IMR-90 (cell line): ENCODE results near the gene PLAAT3. TPM values are rescaled to one million over a fixed set of nuclear protein-coding genes. Genes with fewer than 3 reads are reported as not detected.

ENCODE experiments used
- ATAC-seq: fragments of 200-7000 bp; cut with Tn5 transposase; 2 replicates; pipeline ENCODE4 v1.9.1; 2020; ENCODE audit warnings: low read depth, mild to moderate bottlenecking, moderate library complexity
- BruUV-seq: library from RNA; stranded (reverse); fragments of 400-500 nt; replicated peaks from 2 replicates; lab custom pipeline; 2021; lab: Mats Ljungman, UMichigan
- CTCF ChIA-PET: fragments of 300-600 bp; formaldehyde crosslinking; extraction: SDS; loops from one replicate; lab custom pipeline; 2021; ENCODE audit warnings: antibody characterized with exemption; lab: Yijun Ruan, JAX
- POLR2A ChIA-PET: fragments of 300-600 bp; sonication (Branson Sonifier 250); formaldehyde crosslinking; loops from one replicate; lab custom pipeline; 2022; ENCODE audit warnings: antibody characterized with exemption; ENCODE audit not compliant: unreplicated experiment; lab: Charles Lee
- DNase-seq: peaks from one replicate; pipeline ENCODE4 v3.0.0; 2013
- H2AFZ ChIP-seq: replicated peaks from 2 replicates; pipeline ENCODE3; 2013; ENCODE audit warnings: low read length, mild to moderate bottlenecking; ENCODE audit not compliant: poor library complexity
- H2AK5ac ChIP-seq: 2 replicates; pipeline ENCODE4 v1.6.1; 2013; ENCODE audit warnings: low read depth, low read length, inconsistent platforms
- H2AK9ac ChIP-seq: replicated peaks from 2 replicates; pipeline ENCODE3; 2013; ENCODE audit warnings: mild to moderate bottlenecking, low read depth, low read length, moderate library complexity; ENCODE audit not compliant: poor library complexity
- H2BK120ac ChIP-seq: 2 replicates; pipeline ENCODE4 v1.6.1; 2013; ENCODE audit warnings: low read depth, low read length, inconsistent platforms
- H2BK15ac ChIP-seq: 3 replicates; pipeline ENCODE4 v1.6.1; 2013; ENCODE audit warnings: low read depth, low read length, inconsistent platforms
- H2BK20ac ChIP-seq: 2 replicates; pipeline ENCODE4 v1.6.1; 2013; ENCODE audit warnings: low read depth, mild to moderate bottlenecking, inconsistent platforms, low read length, moderate library complexity
- H2BK5ac ChIP-seq: 2 replicates; pipeline ENCODE4 v1.6.1; 2013; ENCODE audit warnings: mild to moderate bottlenecking, low read depth, low read length, inconsistent platforms; ENCODE audit not compliant: poor library complexity, severe bottlenecking
- H3K14ac ChIP-seq: replicated peaks from 2 replicates; pipeline ENCODE4 v1.6.1; 2013; ENCODE audit warnings: low read depth, low read length, inconsistent platforms
- H3K18ac ChIP-seq: 2 replicates; pipeline ENCODE4 v1.6.1; 2013; ENCODE audit warnings: low read depth, low read length, control low read depth
- H3K23ac ChIP-seq: 2 replicates; pipeline ENCODE4 v1.6.1; 2013; ENCODE audit warnings: low read depth, low read length, inconsistent platforms
- H3K27ac ChIP-seq: 2 replicates; pipeline ENCODE4 v1.5.1; 2013; ENCODE audit warnings: mild to moderate bottlenecking, control low read depth, low read length; ENCODE audit not compliant: insufficient read depth
- H3K27me3 ChIP-seq: 2 replicates; pipeline ENCODE4 v1.6.1; 2013; ENCODE audit warnings: low read length; ENCODE audit not compliant: control insufficient read depth, insufficient read depth
- H3K36me3 ChIP-seq: 2 replicates; pipeline ENCODE4 v1.6.1; 2013; ENCODE audit warnings: low read length, mixed read lengths; ENCODE audit not compliant: control insufficient read depth, insufficient read depth
- H3K4ac ChIP-seq: 2 replicates; pipeline ENCODE4 v1.6.1; 2013; ENCODE audit warnings: low read depth, low read length, inconsistent platforms
- H3K4me1 ChIP-seq: 2 replicates; pipeline ENCODE4 v1.6.1; 2013; ENCODE audit warnings: low read length, mixed read lengths; ENCODE audit not compliant: control insufficient read depth, insufficient read depth
- H3K4me2 ChIP-seq: 2 replicates; pipeline ENCODE4 v1.6.1; 2013; ENCODE audit warnings: low read depth, mild to moderate bottlenecking, control low read depth, low read length, moderate library complexity
- H3K4me3 ChIP-seq: 2 replicates; pipeline ENCODE4 v1.5.1; 2013; ENCODE audit warnings: low read depth, mild to moderate bottlenecking, control low read depth, low read length, moderate library complexity; ENCODE audit not compliant: insufficient read depth
- H3K56ac ChIP-seq: 2 replicates; pipeline ENCODE4 v1.6.1; 2013; ENCODE audit warnings: low read length, inconsistent platforms; ENCODE audit not compliant: insufficient read depth; ENCODE audit errors: extremely low read depth
- H3K79me1 ChIP-seq, 2 experiments: 2 replicates each; pipeline ENCODE4 v1.6.1; 2013; ENCODE audit warnings: low read length in 2 of 2, inconsistent platforms in 1 of 2, low read depth in 1 of 2
- H3K9ac ChIP-seq: 2 replicates; pipeline ENCODE4 v1.6.1; 2013; ENCODE audit warnings: low read depth, low read length, control low read depth
- H3K9me1 ChIP-seq: 2 replicates; pipeline ENCODE4 v1.6.1; 2013; ENCODE audit warnings: low read length, inconsistent platforms; ENCODE audit not compliant: insufficient read depth
- H3K9me3 ChIP-seq: 2 replicates; pipeline ENCODE4 v1.6.1; 2013; ENCODE audit warnings: low read length; ENCODE audit not compliant: control insufficient read depth, insufficient read depth
- H4K20me1 ChIP-seq: 2 replicates; pipeline ENCODE4 v1.6.1; 2013; ENCODE audit warnings: low read length, inconsistent platforms; ENCODE audit not compliant: insufficient read depth
- H4K5ac ChIP-seq: 2 replicates; pipeline ENCODE4 v1.6.1; 2013; ENCODE audit warnings: mild to moderate bottlenecking, low read depth, low read length, control low read depth
- H4K8ac ChIP-seq, 2 experiments: 2 replicates each; pipeline ENCODE4 v1.6.1; 2013; ENCODE audit warnings: low read depth in 2 of 2, low read length in 2 of 2, control low read depth in 1 of 2, inconsistent platforms in 1 of 2
- H4K91ac ChIP-seq: 2 replicates; pipeline ENCODE4 v1.6.1; 2013; ENCODE audit warnings: low read depth, low read length, inconsistent platforms; ENCODE audit not compliant: insufficient read depth
- BHLHE40 ChIP-seq: fragments of 150-350 bp; IDR thresholded peaks from 2 replicates; pipeline ENCODE4 v1.6.1; 2016; ENCODE audit warnings: mild to moderate bottlenecking, low read depth, low read length
- CEBPB ChIP-seq: IDR thresholded peaks from 2 replicates; pipeline ENCODE4 v1.6.1; 2012; ENCODE audit warnings: low read depth, low read length, improper control_type of control experiment
- CHD1 ChIP-seq: IDR thresholded peaks from 2 replicates; pipeline ENCODE4 v1.6.1; 2012; ENCODE audit warnings: low read depth, low read length, improper control_type of control experiment
- FOS ChIP-seq: fragments of 150-350 bp; IDR thresholded peaks from 2 replicates; pipeline ENCODE4 v1.6.1; 2016; ENCODE audit warnings: low read depth, low read length
- MAFK ChIP-seq: IDR thresholded peaks from 2 replicates; pipeline ENCODE4 v1.6.1; 2012; ENCODE audit warnings: low read depth, low read length, improper control_type of control experiment
- MAZ ChIP-seq: IDR thresholded peaks from 2 replicates; pipeline ENCODE4 v1.6.1; 2012; ENCODE audit warnings: low read depth, mild to moderate bottlenecking, low read length, improper control_type of control experiment, moderate library complexity, borderline replicate concordance
- MXI1 ChIP-seq: IDR thresholded peaks from 2 replicates; pipeline ENCODE4 v1.6.1; 2012; ENCODE audit warnings: low read depth, mild to moderate bottlenecking, low read length, moderate library complexity, borderline replicate concordance
- NFE2L2 ChIP-seq: fragments of 150-350 bp; IDR thresholded peaks from 2 replicates; pipeline ENCODE4 v1.6.1; 2016; ENCODE audit warnings: low read depth, mild to moderate bottlenecking, low read length
- POLR2A ChIP-seq: IDR thresholded peaks from 2 replicates; pipeline ENCODE4 v1.6.1; 2012; ENCODE audit warnings: mild to moderate bottlenecking, low read depth, low read length
- RAD21 ChIP-seq: IDR thresholded peaks from 2 replicates; pipeline ENCODE4 v1.6.1; 2012; ENCODE audit warnings: low read length, improper control_type of control experiment
- RCOR1 ChIP-seq: IDR thresholded peaks from 2 replicates; pipeline ENCODE4 v1.6.1; 2012; ENCODE audit warnings: mild to moderate bottlenecking, low read length, improper control_type of control experiment; ENCODE audit not compliant: insufficient replicate concordance
- RFX5 ChIP-seq: IDR thresholded peaks from 2 replicates; pipeline ENCODE4 v1.8.0; 2012; ENCODE audit warnings: low read depth, mild to moderate bottlenecking, low read length, moderate library complexity
- SMC3 ChIP-seq: fragments of 150-350 bp; IDR thresholded peaks from 2 replicates; pipeline ENCODE4 v1.6.1; 2016; ENCODE audit warnings: low read depth, mild to moderate bottlenecking, antibody characterized with exemption, low read length, moderate library complexity
- WGBS, 2 experiments: methylation state at CpG; one replicate each; pipeline versions ENCODE4 v1.1.5 to v1.1.7; 2013; ENCODE audit warnings: missing lambda C conversion rate in 2 of 2; ENCODE audit not compliant: insufficient read length in 1 of 2; ENCODE audit errors: extremely low coverage in 2 of 2; 5-methylcytosine and 5-hydroxymethylcytosine counted together
- dilution Hi-C: fragments of 300-500 bp; cut with HindIII; formaldehyde crosslinking; loops from one replicate; pipeline ENCODE4 v1.14.3; 2018; ENCODE audit warnings: low sequenced_read_pairs; ENCODE audit not compliant: unreplicated experiment
- in situ Hi-C: fragments of 300-500 bp; cut with MboI; formaldehyde crosslinking; loops from 3 replicates; pipeline ENCODE4 v1.14.3; 2019; ENCODE audit warnings: low sequenced_read_pairs, inconsistent platforms, mixed read lengths
- intact Hi-C: fragments of 100-400 bp; cut with micrococcal nuclease; formaldehyde crosslinking; loops from 2 replicates; pipeline ENCODE4 v1.10.0; 2022
- polyA plus RNA-seq, 3 experiments: library from polyadenylated mRNA; depleted of rRNA; stranded (reverse); fragments of >200 nt; gene quantifications; 2 replicates each; pipeline ENCODE4 v1.2.3, GENCODE V29; 2012; ENCODE audit warnings: low replicate concordance in 1 of 3
- total RNA-seq: library from RNA; depleted of rRNA; stranded (reverse); fragments of >200 nt; gene quantifications from 2 replicates; pipeline ENCODE4 v1.2.3, GENCODE V29; 2012
- TF ChIP-seq, protein P1 (sequence below): conservative IDR thresholded peaks from 2 replicates; pipeline ENCODE4 v1.5.1; 2012; ENCODE audit warnings: mild to moderate bottlenecking, low read depth, low read length, improper control_type of control experiment
- TF ChIP-seq, protein P2 (sequence below): fragments of 150-350 bp; IDR thresholded peaks from 2 replicates; pipeline ENCODE4 v1.6.1; 2017; ENCODE audit warnings: mild to moderate bottlenecking, antibody characterized with exemption, low read length, low read depth
- TF ChIP-seq, protein P3 (sequence below): fragments of 150-350 bp; IDR thresholded peaks from 2 replicates; pipeline ENCODE4 v1.6.1; 2016; ENCODE audit warnings: low read depth, mild to moderate bottlenecking, low read length, moderate library complexity, borderline replicate concordance

Gene PLAAT3
- total and polyA plus RNA-seq, 2 of the 4 experiments (the other 2 are of a cell fraction) = 3.2 to 3.9 TPM

DNA sequence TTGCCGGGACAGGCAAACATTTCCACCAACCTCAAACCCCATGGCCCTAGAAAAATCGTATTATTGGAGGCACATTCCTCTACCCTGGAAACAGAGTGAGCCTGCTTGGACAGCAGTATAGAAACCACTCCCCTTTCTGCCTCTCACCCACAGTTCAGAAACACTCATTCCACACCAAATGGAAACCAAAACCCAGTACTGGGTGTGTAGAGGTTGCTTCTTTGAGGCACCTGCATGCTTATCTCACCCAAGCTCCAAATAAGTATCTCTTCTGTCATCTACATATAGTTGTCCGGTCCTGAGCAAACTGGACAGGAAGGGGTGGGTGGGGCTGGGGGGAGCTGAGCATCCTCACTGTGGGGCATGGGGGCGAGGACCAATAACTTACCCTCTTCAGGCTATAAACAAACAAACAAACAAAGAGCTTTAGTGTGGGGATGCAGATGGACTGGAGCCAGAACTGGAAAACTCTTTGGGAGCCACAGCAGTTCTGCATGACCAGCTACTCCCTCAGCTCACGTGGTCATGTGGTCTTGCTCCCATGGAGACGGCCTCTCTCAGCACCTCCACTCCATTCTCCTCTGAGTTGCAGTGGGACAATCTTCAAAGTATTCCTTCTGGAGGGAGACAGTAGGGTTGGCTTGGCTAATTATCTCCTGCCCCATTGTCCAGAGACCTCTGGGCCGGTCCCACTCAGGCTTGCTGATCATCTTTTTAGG is 50.0 kb downstream of the PLAAT3 start:
- no peak overlapping the region for H3K18ac ChIP-seq
- dilution Hi-C loops = no loop called here
- no peak overlapping the region for H4K8ac ChIP-seq
- peaks cover 24% of the 10 kb centered on the region for H3K27me3 ChIP-seq
- intact Hi-C loops = no loop called here
- H2AK9ac ChIP-seq = no peak overlapping the region
- H3K36me3 ChIP-seq = no peaks in the 10 kb centered on the region
- WGBS, 2 experiments = no CpG with 5 or more reads among the region's 7 CpGs
- no peak overlapping the region for H3K56ac ChIP-seq
- no peak overlapping the region for H2AFZ ChIP-seq
- H4K20me1 ChIP-seq = no peaks in the 10 kb centered on the region
- TF ChIP-seq BHLHE40 (no peak), NFE2L2 (no peak), RCOR1 (no peak), CHD1 (no peak), SMC3 (no peak), MXI1 (no peak), MAFK (no peak), RAD21 (no peak), CEBPB (no peak), FOS (no peak), MAZ (no peak), RFX5 (no peak), POLR2A (no peak)
- TF ChIP-seq, protein P1, sequence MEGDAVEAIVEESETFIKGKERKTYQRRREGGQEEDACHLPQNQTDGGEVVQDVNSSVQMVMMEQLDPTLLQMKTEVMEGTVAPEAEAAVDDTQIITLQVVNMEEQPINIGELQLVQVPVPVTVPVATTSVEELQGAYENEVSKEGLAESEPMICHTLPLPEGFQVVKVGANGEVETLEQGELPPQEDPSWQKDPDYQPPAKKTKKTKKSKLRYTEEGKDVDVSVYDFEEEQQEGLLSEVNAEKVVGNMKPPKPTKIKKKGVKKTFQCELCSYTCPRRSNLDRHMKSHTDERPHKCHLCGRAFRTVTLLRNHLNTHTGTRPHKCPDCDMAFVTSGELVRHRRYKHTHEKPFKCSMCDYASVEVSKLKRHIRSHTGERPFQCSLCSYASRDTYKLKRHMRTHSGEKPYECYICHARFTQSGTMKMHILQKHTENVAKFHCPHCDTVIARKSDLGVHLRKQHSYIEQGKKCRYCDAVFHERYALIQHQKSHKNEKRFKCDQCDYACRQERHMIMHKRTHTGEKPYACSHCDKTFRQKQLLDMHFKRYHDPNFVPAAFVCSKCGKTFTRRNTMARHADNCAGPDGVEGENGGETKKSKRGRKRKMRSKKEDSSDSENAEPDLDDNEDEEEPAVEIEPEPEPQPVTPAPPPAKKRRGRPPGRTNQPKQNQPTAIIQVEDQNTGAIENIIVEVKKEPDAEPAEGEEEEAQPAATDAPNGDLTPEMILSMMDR = no peak
- TF ChIP-seq, protein P2, sequence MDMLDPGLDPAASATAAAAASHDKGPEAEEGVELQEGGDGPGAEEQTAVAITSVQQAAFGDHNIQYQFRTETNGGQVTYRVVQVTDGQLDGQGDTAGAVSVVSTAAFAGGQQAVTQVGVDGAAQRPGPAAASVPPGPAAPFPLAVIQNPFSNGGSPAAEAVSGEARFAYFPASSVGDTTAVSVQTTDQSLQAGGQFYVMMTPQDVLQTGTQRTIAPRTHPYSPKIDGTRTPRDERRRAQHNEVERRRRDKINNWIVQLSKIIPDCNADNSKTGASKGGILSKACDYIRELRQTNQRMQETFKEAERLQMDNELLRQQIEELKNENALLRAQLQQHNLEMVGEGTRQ = no peak
- TF ChIP-seq, protein P3, sequence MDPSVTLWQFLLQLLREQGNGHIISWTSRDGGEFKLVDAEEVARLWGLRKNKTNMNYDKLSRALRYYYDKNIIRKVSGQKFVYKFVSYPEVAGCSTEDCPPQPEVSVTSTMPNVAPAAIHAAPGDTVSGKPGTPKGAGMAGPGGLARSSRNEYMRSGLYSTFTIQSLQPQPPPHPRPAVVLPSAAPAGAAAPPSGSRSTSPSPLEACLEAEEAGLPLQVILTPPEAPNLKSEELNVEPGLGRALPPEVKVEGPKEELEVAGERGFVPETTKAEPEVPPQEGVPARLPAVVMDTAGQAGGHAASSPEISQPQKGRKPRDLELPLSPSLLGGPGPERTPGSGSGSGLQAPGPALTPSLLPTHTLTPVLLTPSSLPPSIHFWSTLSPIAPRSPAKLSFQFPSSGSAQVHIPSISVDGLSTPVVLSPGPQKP = no peak
- H3K4ac ChIP-seq = no peak overlapping the region
- H4K5ac ChIP-seq = no peak overlapping the region
- H3K4me2 ChIP-seq = no peak overlapping the region
- H2BK20ac ChIP-seq = no peak overlapping the region
- ATAC-seq = no peak
- H2BK15ac ChIP-seq = no peak overlapping the region
- ChIA-PET CTCF (no interaction called here), POLR2A (no interaction called here)
- H4K91ac ChIP-seq = no peak overlapping the region
- no peak for DNase-seq
- H3K4me1 ChIP-seq = peaks cover 3% of the 10 kb centered on the region; the same call in 1 of the 2 replicates
- no peak overlapping the region for H3K9ac ChIP-seq
- no peak overlapping the region for H3K4me3 ChIP-seq
- H2AK5ac ChIP-seq = no peak overlapping the region
- H2BK5ac ChIP-seq = no peak overlapping the region
- in situ Hi-C loops = no loop called here
- H3K14ac ChIP-seq = no peak overlapping the region
- no peak overlapping the region for H3K27ac ChIP-seq
- H3K9me1 ChIP-seq = peaks cover 3% of the 10 kb centered on the region; the same call in 1 of the 2 replicates
- no peak overlapping the region for H2BK120ac ChIP-seq
- H3K79me1 ChIP-seq = no peaks in the 10 kb centered on the region
- no peaks in the 10 kb centered on the region for H3K9me3 ChIP-seq
- no peak overlapping the region for H3K23ac ChIP-seq
- no TSS peak for BruUV-seq
